ENCODE data around the gene DIPK1A. TPM values are rescaled to one million over a fixed set of nuclear protein-coding genes. Genes with fewer than 3 reads are reported as not detected.

The DIPK1A gene
- total and polyA plus RNA-seq, 9 donors: 4.7 to 15.4 (median 8.6) TPM

DNA sequence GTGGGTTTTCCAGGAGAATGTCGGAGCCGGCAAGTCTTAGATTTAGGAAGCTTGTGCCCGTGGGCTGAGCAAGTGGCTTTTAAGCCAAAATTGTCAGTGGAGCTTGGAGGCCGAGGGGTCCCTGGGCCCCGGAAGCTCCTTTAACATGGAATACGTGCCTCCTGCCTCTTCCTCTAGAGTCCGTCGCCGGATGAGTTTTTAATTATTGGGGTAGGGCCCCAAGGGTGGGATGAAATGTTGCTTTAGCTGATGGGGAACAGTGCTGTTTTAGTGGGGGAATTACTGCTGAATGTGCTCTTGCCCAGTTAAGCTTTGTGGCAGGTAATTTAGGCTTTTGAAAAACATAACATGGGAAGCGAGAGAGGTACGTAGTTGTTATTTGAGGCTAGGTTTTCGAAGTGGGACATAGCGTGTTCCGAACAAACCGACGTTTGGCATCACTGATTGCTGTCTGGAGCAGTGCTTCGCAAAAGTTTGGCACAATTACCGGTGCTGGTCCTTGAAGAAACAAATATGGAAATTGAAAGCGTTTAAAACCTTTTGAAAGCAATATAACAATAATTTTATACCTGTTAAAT, 128.6 kb downstream of the DIPK1A start:
- intact Hi-C loops (cut with DNase I): no loop called here
- H3K4me1 ChIP-seq (ENCODE audit: insufficient read depth): peaks cover 4% of the 10 kb centered on the region
- no peak for TF ChIP-seq POLR2A (IDR thresholded peaks at IDR 0.05)
- TF ChIP-seq, protein P1, sequence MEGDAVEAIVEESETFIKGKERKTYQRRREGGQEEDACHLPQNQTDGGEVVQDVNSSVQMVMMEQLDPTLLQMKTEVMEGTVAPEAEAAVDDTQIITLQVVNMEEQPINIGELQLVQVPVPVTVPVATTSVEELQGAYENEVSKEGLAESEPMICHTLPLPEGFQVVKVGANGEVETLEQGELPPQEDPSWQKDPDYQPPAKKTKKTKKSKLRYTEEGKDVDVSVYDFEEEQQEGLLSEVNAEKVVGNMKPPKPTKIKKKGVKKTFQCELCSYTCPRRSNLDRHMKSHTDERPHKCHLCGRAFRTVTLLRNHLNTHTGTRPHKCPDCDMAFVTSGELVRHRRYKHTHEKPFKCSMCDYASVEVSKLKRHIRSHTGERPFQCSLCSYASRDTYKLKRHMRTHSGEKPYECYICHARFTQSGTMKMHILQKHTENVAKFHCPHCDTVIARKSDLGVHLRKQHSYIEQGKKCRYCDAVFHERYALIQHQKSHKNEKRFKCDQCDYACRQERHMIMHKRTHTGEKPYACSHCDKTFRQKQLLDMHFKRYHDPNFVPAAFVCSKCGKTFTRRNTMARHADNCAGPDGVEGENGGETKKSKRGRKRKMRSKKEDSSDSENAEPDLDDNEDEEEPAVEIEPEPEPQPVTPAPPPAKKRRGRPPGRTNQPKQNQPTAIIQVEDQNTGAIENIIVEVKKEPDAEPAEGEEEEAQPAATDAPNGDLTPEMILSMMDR (IDR thresholded peaks at IDR 0.05): no peak
- no peak for TF ChIP-seq EP300 (IDR thresholded peaks at IDR 0.05)
- no peaks in the 10 kb centered on the region for H3K9me3 ChIP-seq
- peak overlapping the region; percentile 86 for H3K4me3 ChIP-seq
- H3K36me3 ChIP-seq: no peaks in the 10 kb centered on the region
- peak overlapping the region; percentile 82 to 83 for H3K27ac ChIP-seq
- DNase-seq: peak in 1 of 5 donors; percentile 25
- H3K27me3 ChIP-seq: no peaks in the 10 kb centered on the region
- WGBS, 3 donors: 0 to 1% (median 0%) methylated on average over 19 of the region's 19 CpGs

DNA sequence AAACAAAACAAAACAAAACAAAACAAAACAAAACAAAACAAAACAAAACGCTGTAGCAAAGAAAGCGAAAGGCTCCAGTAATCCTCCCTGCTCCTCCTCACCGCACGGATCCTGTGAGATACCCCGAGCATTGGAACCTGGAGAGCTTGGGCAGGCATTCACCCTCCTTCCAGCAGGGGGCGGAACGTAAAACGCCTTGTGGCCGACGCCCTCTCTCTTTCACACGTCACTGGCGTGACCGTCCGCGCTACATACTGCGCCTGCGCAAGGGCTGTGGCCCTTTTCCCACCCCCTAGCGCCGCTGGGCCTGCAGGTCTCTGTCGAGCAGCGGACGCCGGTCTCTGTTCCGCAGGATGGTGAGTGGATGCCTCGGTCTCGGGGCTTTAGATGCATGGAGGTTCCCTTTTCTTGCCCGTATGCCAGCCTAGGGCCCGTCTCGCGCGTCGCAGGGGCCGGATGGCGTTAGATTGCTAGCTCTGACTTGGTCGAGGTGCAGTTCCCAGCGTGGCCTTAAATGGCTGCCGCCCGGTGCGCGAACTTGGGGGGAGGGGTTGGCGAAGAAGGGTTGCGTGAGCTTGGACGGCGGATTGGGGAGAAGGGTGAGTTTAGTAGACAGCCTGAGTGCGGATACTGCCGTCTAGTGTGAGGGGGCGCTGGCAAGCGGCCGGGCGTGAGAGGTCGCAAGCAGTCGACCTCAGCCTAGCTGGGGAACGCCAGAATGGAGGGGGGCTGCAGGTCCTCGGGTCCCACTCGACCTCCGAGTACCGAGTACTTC, 129.3 kb downstream of the DIPK1A start, which contains the start of gene RPL5:
Gene RPL5, plus strand, starts transcription at position 279 of the 775 bp plus-strand sequence. Its CDS starts 75 bp downstream, at position 354.
- TF ChIP-seq POLR2A (IDR thresholded peaks at IDR 0.05) (peak; percentile 96), EP300 (IDR thresholded peaks at IDR 0.05) (peak; percentile 75)
- TF ChIP-seq, protein P1 (IDR thresholded peaks at IDR 0.05): peak; percentile 75 to 99 (median 98)
- H3K36me3 ChIP-seq: no peaks in the 10 kb centered on the region
- H3K27ac ChIP-seq: peak within 1 kb of the TSS; percentile 82 to 83
- H3K4me1 ChIP-seq (ENCODE audit: insufficient read depth): peaks cover 4% of the 10 kb centered on the region
- no peaks in the 10 kb centered on the region for H3K27me3 ChIP-seq
- peak; percentile 96 to 98 (median 98) for DNase-seq
- 0 to 1% (median 0%) methylated on average over 55 to 57 of the region's 57 CpGs for WGBS, 3 donors
- H3K4me3 ChIP-seq: peak within 1 kb of the TSS; percentile 86
- intact Hi-C loops (cut with DNase I): loop anchor here in 1 of 4 donors (2.0 kb wide), 1 partner anchor 47 kb away; the partner anchor contains the start of gene EVI5
- no peaks in the 10 kb centered on the region for H3K9me3 ChIP-seq

DNA sequence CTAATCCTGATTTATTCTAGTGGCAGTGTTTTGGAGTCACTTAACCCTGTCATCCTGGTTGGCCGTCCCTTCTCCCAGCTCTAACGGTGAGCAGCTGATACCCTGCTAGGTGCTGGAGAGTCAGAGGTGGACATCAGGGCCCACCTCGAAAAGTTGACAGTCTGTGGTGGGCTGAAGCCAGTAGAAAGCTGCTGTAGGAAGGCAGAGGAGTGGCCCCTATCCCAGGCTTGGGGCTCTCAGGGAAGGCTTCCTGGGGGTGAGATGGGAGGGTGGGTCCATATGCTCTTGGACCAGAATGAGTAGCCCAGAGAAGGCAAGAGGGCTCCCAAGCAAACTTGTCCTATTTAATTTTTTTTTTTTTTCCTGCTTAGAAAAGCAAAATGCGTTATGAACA, 129.9 kb downstream of the DIPK1A start:
- H3K36me3 ChIP-seq: no peaks in the 10 kb centered on the region
- H3K27me3 ChIP-seq: no peaks in the 10 kb centered on the region
- TF ChIP-seq POLR2A (IDR thresholded peaks at IDR 0.05): no peak
- no peak for TF ChIP-seq EP300 (IDR thresholded peaks at IDR 0.05)
- TF ChIP-seq, protein P1 (IDR thresholded peaks at IDR 0.05): no peak
- no peak overlapping the region for H3K4me3 ChIP-seq
- no peaks in the 10 kb centered on the region for H3K9me3 ChIP-seq
- peak in 2 of 5 donors; percentile 31 to 33 for DNase-seq
- 42 to 52% (median 49%) methylated on average over 4 of the region's 4 CpGs for WGBS, 3 donors
- intact Hi-C loops (cut with DNase I): loop anchor here in 1 of 4 donors (2.0 kb wide), 1 partner anchor 47 kb away; the partner anchor contains the start of gene EVI5
- H3K27ac ChIP-seq: no peak overlapping the region
- H3K4me1 ChIP-seq (ENCODE audit: insufficient read depth): peaks cover 4% of the 10 kb centered on the region

DNA sequence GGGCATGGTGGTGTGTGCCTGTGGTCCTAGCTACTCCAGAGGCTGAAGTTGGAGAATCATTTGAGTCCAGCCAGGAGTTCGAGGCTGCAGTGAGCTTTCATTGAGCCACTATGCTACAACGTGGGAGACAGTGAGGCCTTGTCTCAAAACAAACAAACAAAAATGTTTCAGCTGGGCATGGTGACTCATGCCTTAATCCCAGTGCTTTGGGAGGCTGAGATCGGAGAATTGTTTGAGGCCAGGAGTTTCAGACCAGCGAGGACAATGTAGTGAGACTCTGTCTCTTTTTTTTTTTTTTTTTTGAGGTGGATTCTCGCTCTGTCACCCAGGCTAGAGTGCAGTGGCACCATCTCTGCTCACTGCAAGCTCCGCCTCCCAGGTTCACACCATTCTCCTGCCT, 134.5 kb downstream of the DIPK1A start:
- Histone ChIP-seq H3K4me1 (ENCODE audit: insufficient read depth) (no peaks in the 10 kb centered on the region), H3K9me3 (no peaks in the 10 kb centered on the region), H3K27me3 (no peaks in the 10 kb centered on the region), H3K27ac (no peak overlapping the region), H3K4me3 (no peak overlapping the region), H3K36me3 (no peaks in the 10 kb centered on the region)
- TF ChIP-seq EP300 (IDR thresholded peaks at IDR 0.05) (no peak), POLR2A (IDR thresholded peaks at IDR 0.05) (no peak)
- TF ChIP-seq, protein P1 (IDR thresholded peaks at IDR 0.05): no peak
- 69 to 71% (median 71%) methylated on average over 6 of the region's 6 CpGs for WGBS, 3 donors
- DNase-seq: no peak
- intact Hi-C loops (cut with DNase I): no loop called here
